GM19468 (cell line): ENCODE measurements around the gene PSTPIP2.
A peak's percentile ranks its signal among the peaks of the same experiment; 100 is the strongest.
"Not testable (repeated sequence)": the region's sequence is repeated elsewhere in the genome, so short reads cannot be mapped to it uniquely, and the experiment has no call there.

ENCODE experiments used
- ATAC-seq: cut with Tn5 transposase; IDR thresholded peaks from one replicate; pipeline ENCODE4 v1.9.1; 2021; ENCODE audit warnings: mild to moderate bottlenecking, moderate library complexity, moderate number of reproducible peaks; ENCODE audit not compliant: unreplicated experiment; ENCODE audit errors: extremely low read depth

The PSTPIP2 gene

DNA sequence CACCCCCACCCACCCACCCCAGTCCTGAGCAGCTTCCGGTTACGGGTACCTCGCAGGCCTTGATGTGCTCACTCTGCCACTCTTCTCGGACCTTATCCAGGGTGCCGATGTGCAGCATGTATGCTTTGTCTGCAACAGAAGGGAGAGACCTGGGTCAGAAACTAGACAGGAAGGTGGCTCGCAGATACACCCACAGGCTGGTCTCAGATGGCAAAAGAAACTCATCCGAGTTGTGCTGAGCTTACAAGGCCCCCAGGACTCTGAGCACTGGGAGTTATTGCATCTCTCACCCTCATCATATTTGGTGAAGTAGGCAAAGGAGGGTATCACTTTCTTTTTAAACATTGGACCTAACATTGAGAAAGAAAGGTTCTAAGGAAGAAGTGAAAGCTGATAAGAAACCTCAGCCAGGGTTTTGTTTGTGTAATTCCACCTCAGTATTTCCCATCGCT is 74.3 kb downstream of the PSTPIP2 start:
- ATAC-seq = no peak

DNA sequence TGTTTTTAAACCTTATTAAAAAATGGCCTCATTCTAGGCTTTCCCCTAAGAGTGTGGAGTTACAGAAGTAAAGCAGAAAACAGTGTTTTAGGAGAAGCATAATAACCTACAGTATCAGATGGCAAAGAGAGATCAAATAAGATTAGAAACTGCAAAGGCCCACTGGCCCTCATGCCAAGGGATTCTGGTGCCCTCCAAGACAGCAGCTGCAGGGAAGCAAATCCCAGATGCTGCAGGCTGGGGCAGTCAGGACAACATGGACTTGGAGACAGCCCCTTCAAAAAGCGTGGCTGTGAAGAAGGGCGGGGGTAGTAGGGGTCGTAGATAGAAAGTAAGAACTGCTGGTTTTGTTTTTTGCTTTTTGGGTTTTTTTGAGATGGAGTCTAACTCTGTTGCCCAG is 76.6 kb downstream of the PSTPIP2 start:
- no peak for ATAC-seq

DNA sequence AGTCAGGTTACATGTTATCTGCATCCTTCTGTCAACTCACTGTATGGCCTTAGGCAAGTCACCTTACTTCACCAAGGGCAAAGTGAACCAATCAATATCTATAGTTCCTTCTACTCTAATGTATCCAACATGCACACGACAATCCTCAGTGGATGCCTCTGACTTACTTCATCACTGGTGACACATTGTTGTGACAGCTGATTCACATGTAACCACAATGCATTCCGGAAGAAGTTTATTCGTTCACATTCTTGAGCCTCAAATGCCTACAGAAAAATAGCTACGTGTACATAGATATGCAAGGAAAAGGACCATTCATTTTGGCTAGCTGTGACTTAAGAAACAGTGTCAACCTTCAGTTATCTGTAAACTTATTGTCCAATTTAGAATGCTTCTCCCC is 78.6 kb downstream of the PSTPIP2 start:
- no peak for ATAC-seq

DNA sequence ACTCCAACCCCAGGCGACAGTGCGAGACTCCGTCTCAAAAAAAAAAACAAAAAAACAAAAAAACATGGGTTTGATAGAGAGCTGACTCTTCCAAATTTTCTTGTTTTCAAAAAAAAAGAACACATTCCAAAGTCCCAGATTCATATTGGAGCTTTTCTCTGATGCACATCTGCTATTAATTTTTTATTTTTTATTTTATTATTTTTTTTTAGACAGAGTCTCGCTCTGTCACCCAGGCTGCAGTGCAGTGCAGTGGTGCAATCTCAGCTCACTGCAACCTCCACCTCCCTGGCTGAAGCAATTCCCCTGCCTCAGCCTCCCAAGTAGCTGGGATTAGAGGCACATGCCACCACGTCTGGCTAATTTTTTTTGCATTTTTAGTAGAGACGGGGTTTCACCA is 79.5 kb downstream of the PSTPIP2 start:
- not testable (repeated sequence) for ATAC-seq

DNA sequence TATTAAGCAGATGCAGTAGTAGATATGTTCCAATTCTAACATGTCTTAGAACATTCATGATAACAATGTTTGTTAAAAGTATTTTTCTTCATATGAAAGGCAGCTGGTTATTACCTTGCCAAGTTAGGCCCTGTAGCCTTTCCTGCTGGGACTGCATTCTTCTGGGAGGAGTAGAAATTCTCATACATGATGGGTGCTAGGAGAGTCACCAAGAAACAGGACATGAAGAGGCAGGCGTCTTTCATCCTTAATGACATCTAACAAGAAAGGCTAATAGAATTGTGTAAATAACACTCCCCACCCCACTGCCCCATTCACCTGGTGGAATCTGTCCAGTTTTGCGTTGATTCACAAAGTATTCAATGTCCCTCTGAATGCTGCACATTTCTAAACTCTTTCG is 80.3 kb downstream of the PSTPIP2 start:
- no peak for ATAC-seq

DNA sequence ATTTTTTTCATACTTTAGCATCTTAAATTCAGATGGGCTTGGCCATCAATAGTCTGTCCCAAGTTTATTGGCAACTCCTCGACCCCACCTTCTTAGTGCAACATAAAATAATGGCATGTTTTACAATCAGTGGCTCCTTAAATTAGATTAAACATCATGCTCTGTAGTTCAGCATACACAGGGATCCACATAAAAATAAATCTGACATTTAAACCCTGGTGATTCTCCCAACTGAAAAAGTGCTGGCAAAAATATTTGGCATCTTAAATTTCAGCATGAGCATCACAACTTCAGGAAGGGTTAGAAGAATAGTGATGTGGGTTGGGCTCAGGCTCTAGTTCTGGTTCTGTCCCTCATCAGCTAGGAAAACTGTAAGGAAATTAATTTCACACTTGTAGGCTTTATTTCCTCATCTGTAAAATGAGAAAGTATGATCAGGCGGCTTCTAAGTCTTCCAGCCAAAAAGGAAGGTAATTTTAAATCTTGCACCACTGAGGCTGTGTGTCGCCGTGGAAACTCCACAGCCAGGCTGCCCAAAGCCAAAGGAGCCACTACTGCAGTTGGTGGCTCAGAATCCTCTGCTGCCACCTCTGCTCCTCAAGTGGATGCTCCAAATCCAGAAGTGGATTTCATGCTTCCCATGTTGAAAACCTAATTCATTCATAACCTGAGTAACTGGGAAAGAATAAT is 87.4 kb downstream of the PSTPIP2 start:
- ATAC-seq = no peak

DNA sequence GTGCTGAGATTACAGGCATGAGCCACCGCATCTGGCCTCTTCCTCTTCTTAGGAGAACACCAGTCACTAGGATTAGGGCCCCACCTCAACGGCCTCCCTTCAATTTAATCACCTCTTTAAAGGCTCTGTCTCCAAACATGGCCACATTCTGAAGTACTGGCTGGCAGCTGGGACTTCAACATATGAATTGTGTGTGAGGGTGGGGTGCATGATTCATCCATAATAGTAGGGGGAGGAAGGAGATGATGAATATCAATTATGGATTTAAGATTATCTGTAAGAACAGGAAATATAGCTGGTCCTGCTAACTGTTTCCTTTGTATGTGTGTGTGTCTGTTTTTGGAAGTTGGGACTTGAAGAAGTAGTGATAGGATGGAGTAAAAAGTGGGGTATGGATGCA is 90.2 kb downstream of the PSTPIP2 start:
- no peak for ATAC-seq

DNA sequence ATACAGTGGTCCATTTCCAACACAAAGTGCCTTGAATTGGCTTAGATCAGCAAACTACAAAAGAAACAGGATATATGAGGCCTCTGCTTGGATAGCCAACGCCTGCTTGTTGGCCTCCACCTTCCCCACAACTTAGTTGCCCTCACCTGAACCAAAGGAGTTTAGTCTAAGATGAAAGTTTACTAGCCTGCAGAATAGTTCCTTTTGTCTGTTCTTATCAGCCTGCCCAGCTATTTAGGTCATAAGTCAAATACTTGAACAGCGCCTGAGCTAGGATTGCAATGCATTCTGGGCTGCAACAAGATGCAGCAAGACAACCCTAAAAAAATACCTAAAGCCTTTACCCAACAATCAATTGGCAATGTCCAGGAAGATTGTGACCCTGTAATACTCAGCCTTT is 91.8 kb downstream of the PSTPIP2 start:
- no peak for ATAC-seq

DNA sequence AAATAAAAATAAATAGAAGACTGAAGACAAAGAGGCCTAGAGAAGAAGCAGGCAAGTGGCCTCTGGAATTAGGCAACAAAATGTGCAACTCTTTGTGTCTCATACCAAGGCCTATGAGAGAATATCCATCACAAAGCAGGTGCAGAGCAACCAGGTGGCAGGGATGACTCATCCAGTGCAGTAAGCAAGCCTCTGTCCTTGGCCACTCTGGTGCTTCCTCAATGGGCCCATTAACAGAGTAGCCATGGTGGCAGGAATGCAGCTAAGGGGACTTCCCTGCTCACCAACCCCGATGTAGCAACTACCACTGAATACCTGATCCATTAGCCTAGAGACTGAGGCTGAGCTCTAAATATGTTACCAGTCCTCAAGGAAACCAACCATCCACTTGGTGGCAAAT is 94.0 kb downstream of the PSTPIP2 start:
- ATAC-seq = no peak

DNA sequence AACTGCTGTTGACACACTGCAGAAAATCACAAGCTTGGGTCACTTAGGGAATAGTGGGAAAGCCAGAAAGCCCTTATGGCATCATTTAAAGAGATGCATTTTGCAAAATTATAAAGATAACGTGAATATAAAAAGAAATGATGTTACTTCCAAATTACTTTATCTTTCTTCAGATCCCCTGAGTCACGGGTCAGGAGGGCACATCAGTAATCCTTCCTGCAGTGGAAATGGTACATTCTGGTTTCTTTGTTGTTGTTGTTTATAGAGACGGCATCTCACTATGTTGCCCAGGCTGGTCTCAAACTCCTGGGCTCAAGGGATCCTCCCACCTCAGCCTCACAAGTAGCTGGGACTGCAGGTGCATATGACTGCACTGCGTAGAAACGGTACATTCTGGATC is 95.1 kb downstream of the PSTPIP2 start:
- no peak for ATAC-seq

DNA sequence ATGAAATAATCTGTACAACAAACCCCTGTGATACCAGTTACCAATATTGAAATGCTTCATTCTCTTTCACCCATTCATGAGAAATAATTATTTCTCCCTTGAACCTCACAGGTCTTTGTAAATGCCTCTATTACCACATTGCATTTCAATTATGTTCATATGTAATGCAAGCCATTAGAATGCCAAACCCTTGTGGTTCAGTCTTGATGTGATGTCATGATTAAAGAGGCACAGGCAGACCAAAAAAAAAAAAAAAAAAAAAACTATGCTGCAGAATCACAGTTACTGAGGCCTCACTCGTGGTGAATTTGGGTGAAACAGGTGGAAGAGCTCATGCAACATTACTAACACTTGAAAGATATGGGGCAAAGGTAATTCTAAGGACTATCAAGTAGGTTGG is 95.5 kb downstream of the PSTPIP2 start:
- no peak for ATAC-seq

DNA sequence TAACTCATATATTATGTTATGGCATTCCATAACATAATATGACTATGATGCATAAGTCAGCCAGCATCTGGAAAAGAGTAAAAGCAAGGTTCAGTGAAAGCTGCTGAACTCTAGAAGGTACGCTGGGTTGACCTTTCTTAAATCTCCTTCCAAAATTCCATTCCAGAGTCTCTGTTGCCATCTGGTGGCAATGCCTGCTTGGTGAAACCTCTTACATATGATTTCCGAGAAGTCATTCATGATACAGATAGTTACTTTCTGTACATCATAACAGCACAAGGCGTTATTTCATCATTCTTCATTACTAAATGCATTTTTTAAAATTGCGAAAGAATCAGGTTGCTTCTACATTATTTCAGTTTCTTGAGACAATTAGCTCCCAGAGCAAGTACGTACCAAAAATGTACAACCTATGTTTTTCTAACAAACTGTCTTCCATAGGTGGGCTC is 97.9 kb downstream of the PSTPIP2 start:
- no peak for ATAC-seq

DNA sequence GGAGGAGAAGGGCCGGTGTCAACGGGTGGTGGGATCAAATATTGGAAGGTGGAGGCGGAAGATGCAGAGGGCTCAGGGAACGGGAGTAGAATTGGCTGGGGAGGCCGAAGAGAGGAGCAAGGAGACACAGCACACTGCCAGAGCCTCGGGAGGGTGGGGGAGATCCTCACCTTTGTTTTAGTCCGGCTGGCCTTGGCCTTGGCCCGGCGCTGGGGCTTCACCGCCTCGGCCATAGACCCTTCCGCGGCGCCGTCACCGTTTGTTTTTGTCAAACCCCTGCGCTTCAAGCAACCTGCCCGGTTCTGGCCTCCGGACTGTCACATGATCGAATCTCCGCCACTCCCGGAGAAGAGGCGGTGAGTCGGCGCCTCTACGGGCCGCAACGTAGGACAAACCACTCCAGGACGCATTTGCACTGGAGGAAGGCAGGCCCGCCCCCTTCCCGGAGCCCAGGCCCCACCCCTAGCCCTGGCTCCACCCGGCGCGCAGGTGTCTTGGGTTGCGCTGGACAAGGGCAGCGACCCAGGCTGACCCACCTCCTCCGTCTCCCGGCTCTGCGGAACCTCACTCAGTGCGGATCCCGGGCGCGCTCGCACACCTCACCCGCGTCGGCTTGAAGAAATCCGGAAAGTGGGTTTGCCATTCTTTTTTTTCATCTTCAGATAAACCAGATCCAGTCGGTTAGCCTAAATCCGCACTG is 104.9 kb downstream of the PSTPIP2 start, which contains the start of gene EPG5:
Gene EPG5, minus strand, starts transcription at position 323 of the 700 bp plus-strand sequence. Its CDS starts 90 bp downstream, at position 233.
- ATAC-seq = peak; percentile 83

DNA sequence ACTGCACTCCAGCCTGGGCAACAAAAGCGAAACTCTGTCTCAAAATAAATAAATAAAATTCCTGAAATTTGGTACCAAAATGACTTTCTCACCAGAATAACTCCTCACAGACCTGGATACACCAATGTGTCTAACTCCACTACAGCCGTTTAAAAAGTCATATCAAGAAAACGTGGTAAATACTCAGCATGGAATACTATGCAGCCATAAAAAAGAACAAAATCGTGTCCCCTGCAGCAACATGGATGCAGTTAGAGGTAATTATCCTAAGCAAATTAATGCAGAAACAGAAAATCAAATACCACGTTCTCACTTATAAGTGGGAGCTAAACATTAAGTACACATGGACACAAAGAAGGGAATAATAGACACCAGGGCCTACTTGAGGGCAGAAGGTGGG is 107.1 kb downstream of the PSTPIP2 start:
- ATAC-seq = not testable (repeated sequence)

DNA sequence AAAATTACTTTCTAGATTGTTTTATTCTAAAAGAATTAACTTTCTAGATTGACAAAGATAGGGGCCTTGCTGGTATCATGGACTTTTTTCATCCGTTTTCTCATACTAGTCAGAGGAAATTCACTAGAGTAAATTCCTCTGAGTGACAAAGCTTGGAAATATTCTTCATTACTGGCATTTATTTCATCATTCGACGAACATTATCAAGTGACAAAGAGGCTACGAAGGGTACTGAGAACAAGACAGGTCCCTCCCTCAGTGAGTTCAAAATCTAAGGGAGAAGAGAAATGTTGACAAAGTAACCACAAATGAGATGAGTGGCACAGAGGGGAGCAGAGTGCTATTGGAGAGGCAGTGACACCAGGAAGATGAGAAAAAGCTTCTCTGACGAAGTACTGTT is 109.2 kb downstream of the PSTPIP2 start:
- ATAC-seq = no peak

DNA sequence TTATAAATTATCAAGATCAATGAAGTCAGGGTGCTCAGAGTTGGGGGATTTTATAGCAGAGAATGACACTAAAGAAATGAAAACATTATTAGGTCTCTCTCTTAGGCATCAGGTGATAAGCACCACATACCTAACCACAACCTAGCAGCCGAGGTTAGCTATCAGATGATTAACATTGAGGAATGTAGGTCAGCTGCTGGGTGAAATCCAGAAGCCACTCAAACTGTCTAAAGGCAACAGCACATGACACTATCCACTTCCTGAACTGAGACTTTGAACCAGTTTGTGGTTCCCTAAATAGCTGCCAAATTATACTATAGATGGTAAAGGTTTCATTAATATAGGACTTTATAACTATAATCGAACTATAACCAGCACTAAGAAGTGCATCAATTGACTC is 109.6 kb downstream of the PSTPIP2 start:
- ATAC-seq = no peak

DNA sequence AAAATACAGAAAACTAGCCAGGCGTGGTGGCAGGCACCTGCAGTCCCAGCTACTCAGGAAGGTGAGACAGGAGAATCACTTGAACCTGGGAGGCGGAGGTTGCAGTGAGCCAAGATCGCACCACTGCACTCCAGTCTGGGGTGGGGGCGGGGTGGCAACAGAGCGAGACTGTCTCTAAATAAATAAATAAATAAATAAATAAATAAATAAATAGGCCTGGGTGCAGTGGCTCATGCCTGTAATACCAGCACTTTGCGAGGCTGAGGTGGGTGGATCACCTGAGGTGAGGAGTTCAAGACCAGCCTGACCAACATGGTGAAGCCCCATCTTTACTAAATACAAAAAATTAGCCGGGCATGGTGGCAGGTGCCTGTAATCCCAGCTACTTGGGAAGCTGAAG is 112.6 kb downstream of the PSTPIP2 start:
- ATAC-seq = not testable (repeated sequence)

DNA sequence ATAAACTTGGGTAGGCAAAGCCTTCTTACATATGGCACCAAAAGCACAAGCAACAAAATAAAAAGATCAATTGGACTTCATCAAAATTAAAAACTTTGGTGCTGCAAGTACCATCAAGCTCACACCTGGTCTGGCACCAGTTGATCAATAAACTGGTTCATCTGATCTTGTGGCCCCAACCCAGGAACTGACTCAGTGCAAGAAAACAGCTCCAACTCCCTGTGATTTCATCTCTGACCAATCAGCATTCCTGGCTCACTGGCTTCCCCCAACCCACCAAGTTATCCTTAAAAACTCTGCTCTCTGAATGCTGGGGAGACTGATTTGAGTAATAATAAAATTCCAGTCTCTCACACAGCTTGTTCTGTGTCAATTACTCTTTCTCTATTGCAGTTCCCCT is 113.3 kb downstream of the PSTPIP2 start:
- ATAC-seq = no peak

DNA sequence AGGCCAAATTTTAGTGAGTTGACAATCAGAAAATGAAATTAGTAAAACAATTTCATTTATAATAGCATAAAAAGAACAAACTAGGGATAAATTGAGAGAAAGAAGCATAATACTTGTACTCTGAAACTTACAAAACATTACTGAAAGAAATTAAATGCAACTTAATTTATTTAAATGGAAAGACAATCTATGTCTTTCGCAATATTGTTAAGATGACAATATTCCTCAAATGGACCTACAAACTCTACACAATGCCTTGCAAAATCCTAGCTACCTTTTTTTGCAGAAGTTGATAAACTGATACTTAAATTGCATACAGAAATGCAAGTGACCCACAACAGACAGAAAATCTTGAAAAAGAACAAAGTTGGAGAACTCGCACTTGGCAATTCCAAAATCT is 114.0 kb downstream of the PSTPIP2 start:
- no peak for ATAC-seq

DNA sequence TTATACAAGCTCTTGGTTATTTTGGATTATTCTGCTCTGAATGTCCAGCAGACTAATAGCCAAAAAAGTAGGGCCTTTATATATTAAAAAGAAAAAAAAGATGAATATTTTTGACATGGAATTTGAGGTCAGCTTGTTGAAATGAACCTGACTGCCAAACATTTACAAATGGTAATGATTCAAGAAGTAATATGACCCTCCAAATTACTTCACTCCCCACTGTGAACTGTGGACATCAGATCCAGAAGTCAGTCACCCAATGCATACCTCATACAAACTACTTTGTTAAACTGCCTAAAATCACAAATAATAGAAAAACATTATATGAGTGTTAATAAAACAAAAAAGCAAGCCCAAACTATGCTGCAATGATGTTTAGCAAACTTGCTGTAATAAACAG is 115.0 kb downstream of the PSTPIP2 start:
- ATAC-seq = no peak

DNA sequence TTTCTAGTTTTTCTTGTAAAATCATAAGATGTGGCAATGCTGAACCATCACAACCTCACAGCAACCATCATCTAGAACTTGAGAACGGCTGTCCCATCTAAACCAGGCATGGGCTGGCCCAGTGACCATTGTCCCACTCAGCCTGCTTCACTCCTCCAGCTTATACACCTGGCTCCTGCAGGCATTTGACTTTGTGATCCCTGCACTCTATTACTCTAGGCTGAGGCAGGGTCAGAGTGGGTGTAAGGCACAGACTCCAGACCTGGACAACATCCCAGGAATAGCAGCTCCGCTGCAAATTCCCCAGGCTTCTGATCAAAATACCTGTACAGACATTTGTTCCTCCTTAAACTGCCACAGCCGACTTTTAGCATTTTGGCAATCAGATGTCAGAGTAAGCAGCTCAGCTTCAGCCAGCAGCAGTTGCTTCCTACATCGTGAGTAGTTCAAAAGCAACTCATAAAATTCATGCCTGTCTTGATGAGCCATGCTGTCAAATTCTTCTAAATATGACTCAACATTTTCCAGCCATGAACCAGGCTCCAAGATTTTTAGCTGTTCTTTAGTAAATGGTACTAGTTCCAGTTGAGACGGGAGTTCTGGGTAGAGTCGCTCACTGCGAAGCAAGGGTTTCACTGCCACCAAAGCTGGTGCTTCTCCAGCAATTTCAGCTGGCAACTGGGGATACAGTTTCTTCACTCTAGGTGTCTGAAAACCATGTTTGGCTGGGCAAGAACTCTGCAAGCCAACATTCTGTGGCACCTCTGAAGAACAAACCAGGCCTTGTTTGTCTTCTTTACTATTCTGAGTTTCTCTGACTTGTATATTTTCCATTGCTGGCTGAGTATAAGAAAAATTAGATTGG is 117.8 kb downstream of the PSTPIP2 start:
- ATAC-seq = no peak
